GM12801 (cell line): ENCODE results near the gene APOO.

Experiments used
- CTCF ChIP-seq: IDR thresholded peaks from one replicate; pipeline ENCODE4 v1.5.1; 2011; ENCODE audit warnings: control low read depth; ENCODE audit not compliant: insufficient read length; ENCODE audit errors: extremely low read depth

The APOO gene

GRCh38 chrX:23820235-23820782 is 87.4 kb downstream of the APOO start:
- no peak for TF ChIP-seq CTCF

- no peak for TF ChIP-seq CTCF
Measured at GRCh38 chrX:23819385-23820234, 88.1 kb downstream of the APOO start.

- no peak for TF ChIP-seq CTCF
Measured at GRCh38 chrX:23817979-23818336, 89.8 kb downstream of the APOO start.

- no peak for TF ChIP-seq CTCF
Measured at GRCh38 chrX:23816179-23816578, 91.6 kb downstream of the APOO start.

GRCh38 chrX:23815376-23815775 is 92.4 kb downstream of the APOO start:
- no peak for TF ChIP-seq CTCF

- no peak for TF ChIP-seq CTCF
Measured at GRCh38 chrX:23813808-23814207, 93.9 kb downstream of the APOO start.

- no peak for TF ChIP-seq CTCF
Measured at GRCh38 chrX:23811656-23812055, 96.1 kb downstream of the APOO start.
